Bronchial epithelial cell (primary cell): ENCODE measurements around the gene LINGO4. TPM values are rescaled to one million over a fixed set of nuclear protein-coding genes. Genes with fewer than 3 reads are reported as not detected.

Experiments
- DNase-seq: peaks from one replicate; pipeline ENCODE4 v3.0.0-alpha.2; 2010; ENCODE audit warnings: low read depth
- FAIRE-seq: peaks from 2 replicates; lab custom pipeline; 2011; peaks lifted over from hg19 to GRCh38; lab: Jason Lieb, UNC
- H3K27me3 ChIP-seq: 2 replicates; pipeline ENCODE4 v1.5.1; 2011; ENCODE audit warnings: low read length; ENCODE audit not compliant: control insufficient read depth, insufficient read depth
- H3K36me3 ChIP-seq: 2 replicates; pipeline ENCODE4 v1.5.1; 2011; ENCODE audit warnings: low read length; ENCODE audit not compliant: control insufficient read depth, insufficient read depth
- H3K4me3 ChIP-seq: 2 replicates; pipeline ENCODE4 v1.5.1; 2011; ENCODE audit warnings: mild to moderate bottlenecking, low read depth, low read length, control low read depth
- CTCF ChIP-seq: IDR thresholded peaks from 2 replicates; pipeline ENCODE4 v1.5.1; 2011; ENCODE audit warnings: mild to moderate bottlenecking, moderate library complexity, low read length, control low read depth, inconsistent platforms; ENCODE audit not compliant: insufficient read depth, severe bottlenecking
- total RNA-seq: library from RNA; depleted of rRNA; stranded (reverse); fragments of >200 nt; gene quantifications from 2 replicates; pipeline ENCODE4 v1.2.1, GENCODE V29; 2014

LINGO4 gene
- under 0.01 TPM in 1 of 2 replicates, not detected in the other for total RNA-seq

DNA sequence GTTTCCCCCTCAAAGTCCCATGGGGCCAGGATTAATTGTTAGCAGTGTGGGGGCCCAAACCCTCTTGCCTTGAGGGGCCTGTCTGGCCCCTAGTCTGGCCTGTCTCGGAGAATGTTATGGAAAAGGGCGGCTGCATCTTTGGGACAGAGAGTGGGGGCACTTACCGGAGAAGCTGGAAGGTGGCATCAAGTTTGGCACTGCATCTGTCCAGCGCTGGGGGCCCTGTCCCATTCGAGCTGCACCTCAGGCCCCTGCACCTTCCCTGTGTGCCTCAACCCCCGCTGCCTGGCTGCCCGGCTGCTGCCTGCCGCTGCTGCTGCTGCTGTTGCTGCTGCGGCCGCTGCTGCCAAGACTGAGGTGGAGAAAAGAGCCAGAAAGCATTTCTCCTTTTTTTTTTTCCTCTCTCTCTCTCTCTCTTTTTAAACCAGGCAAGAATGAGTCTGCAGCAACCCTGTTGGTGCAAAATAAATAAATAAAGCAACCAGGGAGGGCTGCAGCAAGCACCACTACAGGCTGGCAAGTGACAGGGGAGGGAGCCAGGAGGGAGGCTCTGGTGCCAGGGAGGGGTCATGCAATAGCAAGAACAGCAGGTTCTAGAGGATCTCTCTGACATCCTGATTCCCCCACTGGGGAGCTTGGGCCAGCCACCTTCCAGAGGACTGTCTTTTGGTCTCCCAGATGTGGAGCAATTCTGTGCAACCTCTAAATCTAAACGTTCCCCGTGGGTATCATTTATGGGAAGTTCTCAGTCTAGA, at the start of gene LINGO4:
Gene LINGO4 (minus strand): TSS at position 354 of the 755 bp plus-strand sequence. CDS start 2,715 bp downstream, outside the sequence.
- Histone ChIP-seq H3K36me3 (no peaks in the 10 kb centered on the region), H3K4me3 (no peak within 1 kb of the TSS), H3K27me3 (peaks cover 13% of the 10 kb centered on the region)
- DNase-seq (no peak), FAIRE-seq (no peak)
- no peak for TF ChIP-seq CTCF

DNA sequence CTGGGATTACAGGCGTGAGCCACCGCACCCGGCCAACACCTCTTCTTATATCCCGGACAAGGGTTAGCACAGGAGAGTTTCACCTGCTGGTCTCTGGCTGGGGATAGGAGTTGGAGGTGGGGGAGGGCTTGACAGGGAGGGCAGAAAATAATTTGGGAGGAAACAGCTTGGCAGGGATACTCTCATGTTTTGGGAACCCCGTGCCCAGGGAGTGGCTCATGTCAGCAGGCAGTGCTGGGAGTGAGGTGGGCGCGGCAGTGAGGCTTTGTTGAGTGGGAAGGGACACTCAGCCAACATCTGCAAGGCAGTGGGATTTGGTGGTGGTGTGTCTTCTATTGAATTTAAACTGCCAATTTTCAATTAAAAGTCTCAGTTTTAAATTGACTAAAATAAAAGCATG, 49.4 kb upstream of the LINGO4 start:
- Histone ChIP-seq H3K27me3 (no peaks in the 10 kb centered on the region), H3K4me3 (no peak overlapping the region), H3K36me3 (no peaks in the 10 kb centered on the region)
- DNase-seq (no peak), FAIRE-seq (no peak)
- TF ChIP-seq CTCF: no peak

- Histone ChIP-seq H3K36me3 (no peaks in the 10 kb centered on the region), H3K4me3 (no peak within 1 kb of the TSS), H3K27me3 (no peaks in the 10 kb centered on the region)
- TF ChIP-seq CTCF: no peak
- no peak for DNase-seq
- no peak for FAIRE-seq
These were observed 48.3 kb upstream of the LINGO4 start, which contains the start of gene THEM5 for GRCh38 chr1:151853411-151853943. Gene THEM5 (minus strand): TSS chr1:151853712. CDS start chr1:151853565, 147 bp downstream.

GRCh38 chr1:151852733-151853132, 47.5 kb upstream of the LINGO4 start:
- no peak overlapping the region for H3K4me3 ChIP-seq
- no peak for TF ChIP-seq CTCF
- FAIRE-seq: peak; percentile 66

DNA sequence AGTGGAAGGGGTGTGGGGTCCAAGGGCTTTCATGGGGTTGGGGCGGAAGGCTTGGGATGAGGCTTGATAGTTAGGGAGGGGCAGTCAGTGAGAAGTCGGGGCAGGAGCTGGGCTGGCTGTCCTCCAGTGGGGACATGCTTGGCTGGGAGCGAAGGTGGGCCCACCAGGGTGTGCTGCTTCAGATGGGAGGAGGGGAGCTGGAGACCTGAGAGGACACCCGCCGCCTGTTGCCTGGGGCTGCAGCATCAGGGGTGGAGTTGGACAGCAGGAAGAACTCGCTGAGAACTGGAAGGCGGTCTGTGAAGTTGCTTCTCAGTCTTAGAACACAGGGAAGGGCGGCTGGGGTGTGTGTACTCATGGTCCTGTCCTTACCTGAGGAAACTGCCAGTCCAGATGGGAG, 46.7 kb upstream of the LINGO4 start:
- H3K36me3 ChIP-seq: no peaks in the 10 kb centered on the region
- TF ChIP-seq CTCF: no peak

More at GRCh38 chr1:151852733-151853132, 47.5 kb upstream of the LINGO4 start:
- DNase-seq: no peak
- no peaks in the 10 kb centered on the region for H3K27me3 ChIP-seq
- H3K36me3 ChIP-seq: no peaks in the 10 kb centered on the region

More for the DNA sequence above, 46.7 kb upstream of the LINGO4 start:
- Histone ChIP-seq H3K27me3 (no peaks in the 10 kb centered on the region), H3K4me3 (no peak overlapping the region)
- FAIRE-seq (no peak), DNase-seq (no peak)
